ENCODE results near the gene UGGT2.
"Not testable (repeated sequence)": the region's sequence is repeated elsewhere in the genome, so short reads cannot be mapped to it uniquely, and the experiment has no call there.

The UGGT2 gene, protein sequence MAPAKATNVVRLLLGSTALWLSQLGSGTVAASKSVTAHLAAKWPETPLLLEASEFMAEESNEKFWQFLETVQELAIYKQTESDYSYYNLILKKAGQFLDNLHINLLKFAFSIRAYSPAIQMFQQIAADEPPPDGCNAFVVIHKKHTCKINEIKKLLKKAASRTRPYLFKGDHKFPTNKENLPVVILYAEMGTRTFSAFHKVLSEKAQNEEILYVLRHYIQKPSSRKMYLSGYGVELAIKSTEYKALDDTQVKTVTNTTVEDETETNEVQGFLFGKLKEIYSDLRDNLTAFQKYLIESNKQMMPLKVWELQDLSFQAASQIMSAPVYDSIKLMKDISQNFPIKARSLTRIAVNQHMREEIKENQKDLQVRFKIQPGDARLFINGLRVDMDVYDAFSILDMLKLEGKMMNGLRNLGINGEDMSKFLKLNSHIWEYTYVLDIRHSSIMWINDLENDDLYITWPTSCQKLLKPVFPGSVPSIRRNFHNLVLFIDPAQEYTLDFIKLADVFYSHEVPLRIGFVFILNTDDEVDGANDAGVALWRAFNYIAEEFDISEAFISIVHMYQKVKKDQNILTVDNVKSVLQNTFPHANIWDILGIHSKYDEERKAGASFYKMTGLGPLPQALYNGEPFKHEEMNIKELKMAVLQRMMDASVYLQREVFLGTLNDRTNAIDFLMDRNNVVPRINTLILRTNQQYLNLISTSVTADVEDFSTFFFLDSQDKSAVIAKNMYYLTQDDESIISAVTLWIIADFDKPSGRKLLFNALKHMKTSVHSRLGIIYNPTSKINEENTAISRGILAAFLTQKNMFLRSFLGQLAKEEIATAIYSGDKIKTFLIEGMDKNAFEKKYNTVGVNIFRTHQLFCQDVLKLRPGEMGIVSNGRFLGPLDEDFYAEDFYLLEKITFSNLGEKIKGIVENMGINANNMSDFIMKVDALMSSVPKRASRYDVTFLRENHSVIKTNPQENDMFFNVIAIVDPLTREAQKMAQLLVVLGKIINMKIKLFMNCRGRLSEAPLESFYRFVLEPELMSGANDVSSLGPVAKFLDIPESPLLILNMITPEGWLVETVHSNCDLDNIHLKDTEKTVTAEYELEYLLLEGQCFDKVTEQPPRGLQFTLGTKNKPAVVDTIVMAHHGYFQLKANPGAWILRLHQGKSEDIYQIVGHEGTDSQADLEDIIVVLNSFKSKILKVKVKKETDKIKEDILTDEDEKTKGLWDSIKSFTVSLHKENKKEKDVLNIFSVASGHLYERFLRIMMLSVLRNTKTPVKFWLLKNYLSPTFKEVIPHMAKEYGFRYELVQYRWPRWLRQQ (N-terminal part only)

DNA sequence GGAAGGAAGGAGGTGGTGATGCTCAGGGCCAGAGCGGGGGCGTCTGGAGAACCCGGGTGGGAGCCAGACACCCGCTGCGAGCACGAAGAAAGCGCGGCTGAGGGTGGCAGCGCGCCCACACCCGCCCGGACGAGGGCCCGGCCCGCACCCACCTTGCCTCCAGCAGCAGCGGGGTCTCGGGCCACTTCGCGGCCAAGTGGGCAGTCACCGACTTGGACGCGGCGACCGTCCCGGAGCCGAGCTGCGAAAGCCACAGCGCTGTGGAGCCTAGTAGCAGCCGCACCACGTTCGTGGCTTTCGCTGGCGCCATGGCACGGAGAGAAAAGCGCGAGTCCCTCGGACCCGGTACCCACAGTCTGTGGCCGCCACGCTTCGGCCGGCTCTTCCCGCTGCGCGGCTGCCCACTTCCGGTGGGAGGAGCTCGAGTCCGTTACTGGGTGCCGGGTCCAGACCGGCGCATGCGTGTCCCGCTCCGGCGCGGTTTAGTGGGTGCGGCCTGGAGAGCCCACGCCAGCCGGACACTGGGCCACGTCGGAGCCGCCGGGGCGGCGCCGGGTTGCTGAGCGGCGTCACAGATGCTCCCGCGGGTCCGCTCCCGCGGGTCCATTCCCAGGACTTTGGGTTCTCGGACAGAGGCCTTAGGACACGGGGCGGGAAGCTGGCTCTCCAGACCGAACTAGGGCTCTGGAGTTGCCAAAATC lies at the start of gene UGGT2:
Gene UGGT2 (minus strand): TSS at position 399 of the 701 bp plus-strand sequence. CDS start 89 bp downstream, at position 310.
- DNase-seq: peak; percentile 58

DNA sequence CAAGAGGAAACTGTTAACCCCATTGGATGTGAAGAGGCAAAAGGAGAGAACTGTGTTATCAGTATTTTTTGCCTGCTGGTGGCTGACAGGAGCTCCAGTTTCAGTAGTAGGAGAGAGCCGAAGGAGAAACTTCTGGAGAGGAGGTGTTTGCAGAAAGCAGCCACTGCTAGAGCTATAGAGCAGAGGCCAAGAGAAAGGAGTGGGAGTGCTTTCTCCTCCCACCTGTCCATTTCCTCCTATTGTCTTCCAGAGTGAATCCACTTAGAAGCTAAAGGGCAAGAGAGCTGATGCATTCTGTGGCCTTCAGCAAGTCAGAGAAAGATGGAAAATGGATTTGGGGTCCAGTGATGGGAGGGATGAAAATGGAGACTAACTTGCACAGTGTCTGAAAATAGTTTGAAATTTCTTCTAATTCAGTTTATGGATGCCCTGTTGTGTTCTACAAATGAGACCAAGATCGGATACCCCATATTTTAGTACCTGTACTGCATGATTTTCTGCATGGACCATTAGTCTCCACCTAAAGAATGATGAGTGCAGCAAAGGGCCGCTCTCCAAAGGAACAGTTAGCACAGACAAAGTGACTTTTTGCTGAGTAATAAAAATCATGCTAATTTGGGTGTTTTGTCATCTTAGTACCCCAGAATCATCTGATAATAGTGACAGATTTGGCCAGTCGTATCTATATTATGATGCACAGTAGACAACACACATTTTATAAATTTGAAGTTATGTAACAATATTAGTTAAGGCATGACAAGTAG lies 47.4 kb upstream of the UGGT2 start:
- no peak for DNase-seq

DNA sequence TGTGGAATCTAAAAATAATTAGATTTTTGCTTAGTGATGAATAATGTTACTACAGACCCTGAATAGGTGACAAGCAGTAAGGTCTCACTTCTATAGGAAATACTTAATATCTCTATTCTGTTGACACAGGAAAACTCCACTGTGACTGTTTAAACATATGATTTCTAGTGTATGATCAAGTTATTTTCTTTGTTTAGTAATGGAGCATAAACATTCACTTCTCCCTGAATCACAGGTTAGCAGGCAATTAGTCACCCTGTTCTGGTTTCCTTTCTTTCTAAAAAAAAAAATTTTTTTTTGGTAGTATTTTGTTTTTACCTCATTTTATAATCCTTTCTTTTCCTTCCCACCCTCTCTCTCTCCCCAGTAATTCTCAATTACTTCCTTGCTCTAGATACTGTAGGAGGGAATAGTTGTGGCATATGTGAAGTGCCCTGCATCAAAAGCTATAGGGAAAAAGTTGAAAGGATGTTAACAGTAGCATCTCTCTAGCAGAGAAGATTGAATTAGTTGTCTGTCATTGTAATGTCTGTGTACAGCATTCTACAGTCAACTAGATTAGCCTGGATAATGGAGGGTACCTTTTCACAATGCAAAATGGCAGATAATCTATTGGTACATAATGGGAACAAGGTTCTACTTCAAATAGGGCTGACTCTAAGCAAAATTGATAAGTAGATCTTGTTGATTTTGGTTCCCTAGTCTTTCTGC lies 40.2 kb upstream of the UGGT2 start:
- no peak for DNase-seq

DNA sequence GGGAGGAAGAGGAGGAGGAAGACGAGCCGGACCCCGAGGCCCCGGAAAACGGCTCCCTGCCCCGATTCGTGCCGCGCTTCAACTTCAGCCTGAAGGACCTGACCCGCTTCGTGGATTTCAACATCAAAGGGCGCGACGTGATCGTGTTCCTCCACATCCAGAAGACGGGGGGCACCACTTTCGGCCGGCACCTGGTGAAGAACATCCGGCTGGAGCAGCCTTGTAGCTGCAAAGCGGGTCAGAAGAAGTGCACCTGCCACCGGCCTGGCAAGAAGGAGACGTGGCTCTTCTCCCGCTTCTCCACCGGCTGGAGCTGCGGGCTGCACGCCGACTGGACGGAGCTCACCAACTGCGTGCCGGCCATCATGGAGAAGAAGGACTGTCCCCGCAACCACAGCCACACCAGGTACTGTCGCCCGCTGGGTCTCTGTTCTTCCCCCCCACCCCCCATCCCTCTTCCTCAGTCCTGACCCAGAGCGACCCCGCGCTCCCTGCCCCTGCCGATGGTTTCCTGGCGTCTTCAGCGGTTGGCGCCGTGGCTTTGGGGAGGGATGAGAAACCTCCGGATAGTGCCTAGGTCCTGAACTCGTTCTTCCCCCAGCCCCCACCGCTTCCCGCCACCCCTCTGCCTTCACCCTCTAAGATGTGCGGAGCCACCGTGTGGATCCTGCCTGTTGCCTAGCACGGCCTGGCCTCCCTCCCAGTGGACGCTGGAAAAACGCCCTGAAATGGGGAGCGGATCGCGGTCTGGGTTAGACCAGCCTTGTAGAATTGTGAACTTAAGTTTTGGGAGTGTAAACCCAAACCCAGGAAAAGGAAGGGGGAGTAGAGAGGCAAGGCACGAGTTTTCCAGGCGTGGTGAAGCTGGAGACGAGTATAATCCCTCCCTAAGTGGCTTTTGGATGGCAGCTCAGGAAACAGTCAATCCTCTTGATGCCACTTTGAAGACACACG lies 38.2 kb upstream of the UGGT2 start:
- DNase-seq: no peak

DNA sequence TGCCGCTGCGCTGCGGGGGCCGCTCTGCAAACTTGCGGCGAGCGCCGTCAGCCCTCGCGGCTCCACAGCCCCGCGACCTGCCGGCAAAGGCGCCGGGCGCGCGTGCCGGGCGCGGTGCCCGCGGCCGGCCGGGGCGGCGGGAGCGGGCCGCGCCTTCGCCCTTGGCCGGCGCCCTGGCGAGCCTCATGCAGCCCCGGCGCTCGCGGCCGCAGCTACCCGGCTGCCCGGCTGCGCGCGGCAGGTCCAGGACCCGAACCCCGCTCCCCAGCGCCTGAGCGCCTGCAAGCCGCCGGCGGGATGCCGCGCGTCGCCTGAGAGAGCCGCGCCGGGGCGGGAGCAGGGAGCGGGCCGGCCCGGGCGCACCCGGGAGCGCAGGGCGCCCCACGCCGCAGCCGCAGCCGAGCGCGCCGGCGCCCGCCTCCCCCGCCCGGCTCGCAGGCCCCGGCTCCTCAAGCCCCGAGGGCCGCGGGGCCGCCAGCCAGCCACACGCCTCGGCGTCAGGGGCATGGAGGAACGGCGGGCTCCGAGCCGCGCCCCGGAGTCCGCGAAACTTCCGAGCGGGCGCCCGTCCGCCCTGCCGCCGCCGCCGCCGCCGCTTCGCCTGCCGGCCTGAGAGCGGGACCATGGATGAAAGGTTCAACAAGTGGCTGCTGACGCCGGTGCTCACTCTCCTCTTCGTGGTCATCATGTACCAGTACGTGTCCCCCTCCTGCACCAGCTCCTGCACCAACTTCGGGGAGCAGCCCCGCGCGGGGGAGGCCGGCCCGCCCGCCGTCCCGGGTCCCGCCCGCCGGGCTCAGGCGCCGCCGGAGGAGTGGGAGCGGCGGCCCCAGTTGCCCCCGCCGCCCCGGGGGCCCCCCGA lies 37.3 kb upstream of the UGGT2 start:
- no peak for DNase-seq

DNA sequence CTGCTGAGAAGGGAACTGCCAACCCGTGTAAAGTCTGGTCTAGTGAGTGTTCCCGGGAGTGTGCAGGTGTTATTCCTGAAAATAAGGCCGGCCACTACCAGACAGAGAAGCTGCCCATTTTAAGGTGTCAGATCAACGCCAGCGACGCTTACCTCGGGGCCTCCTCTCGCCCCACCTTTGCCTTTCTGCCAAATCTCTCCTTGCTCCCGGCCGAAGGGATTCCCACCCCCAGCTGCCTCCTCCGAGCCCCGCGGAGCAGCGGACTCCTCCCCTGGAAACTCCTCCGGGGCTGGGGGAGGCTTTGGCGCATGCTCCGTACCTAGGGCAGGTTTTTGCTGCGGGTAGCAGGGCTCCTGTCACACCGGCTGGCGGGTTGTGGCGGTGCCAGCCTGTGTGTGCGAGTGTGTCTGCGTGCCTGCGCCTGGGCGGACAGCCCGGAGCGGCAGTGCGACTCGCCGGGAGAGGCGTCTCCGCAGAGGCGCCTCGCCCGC lies 36.6 kb upstream of the UGGT2 start, which contains the start of gene HS6ST3:
Gene HS6ST3 (plus strand): TSS at position 359 of the 491 bp plus-strand sequence.
- no peak for DNase-seq

DNA sequence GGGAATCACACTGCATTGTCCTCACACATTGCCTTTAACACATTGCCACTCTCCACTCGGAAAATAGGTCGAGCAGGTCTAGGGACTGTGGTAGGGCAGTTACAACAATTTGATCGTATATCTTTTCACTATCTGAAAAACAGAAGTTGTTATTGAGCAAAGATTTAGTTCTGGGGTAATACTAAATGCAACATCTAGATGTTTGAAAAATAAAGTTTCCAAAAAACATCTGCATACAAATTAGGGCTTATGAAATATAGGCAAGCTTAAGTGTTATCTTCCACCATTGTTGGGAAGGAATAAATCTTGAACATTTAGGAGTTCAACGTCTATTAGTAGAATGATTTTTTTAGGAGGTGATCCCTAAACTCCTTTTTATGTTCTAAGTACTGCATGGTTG lies 35.9 kb upstream of the UGGT2 start:
- DNase-seq: no peak

DNA sequence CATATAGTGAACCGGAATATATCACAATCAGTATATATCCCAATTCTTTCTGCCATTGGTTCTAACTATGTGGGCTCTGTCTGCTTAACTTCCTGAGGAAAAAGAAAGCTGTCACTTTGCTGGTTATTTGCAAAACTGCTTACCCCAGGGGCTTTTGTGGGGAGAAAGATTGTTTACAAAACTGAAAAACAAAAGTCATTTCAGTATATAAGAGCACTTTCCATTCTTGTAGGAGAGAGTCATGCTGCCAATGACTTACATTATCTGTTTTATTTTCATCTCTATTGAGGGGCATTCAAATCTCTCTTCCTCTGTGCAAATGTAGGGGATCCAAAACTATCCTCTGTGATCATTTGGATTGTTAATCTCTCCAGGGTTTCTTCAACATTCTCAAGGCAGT lies 33.5 kb upstream of the UGGT2 start:
- DNase-seq: no peak

DNA sequence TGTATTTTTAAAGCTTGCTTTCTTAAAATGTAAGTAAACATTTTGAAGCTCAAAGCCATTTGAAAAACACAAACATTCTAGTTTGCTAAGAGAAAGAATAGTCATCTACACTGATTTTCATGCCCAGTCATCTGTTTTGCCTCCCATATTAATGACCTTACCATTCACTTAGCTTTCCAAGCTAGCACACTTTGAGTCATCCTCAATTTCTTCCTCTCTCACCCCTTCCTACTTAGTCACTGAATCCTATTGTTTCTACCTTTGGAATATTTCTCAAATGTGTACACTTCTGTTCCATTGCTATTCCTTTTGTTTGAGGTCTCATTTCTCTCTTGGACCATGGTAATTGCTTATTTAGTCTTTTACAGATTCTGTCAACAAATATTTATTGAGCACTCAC lies 29.4 kb upstream of the UGGT2 start:
- DNase-seq: no peak

DNA sequence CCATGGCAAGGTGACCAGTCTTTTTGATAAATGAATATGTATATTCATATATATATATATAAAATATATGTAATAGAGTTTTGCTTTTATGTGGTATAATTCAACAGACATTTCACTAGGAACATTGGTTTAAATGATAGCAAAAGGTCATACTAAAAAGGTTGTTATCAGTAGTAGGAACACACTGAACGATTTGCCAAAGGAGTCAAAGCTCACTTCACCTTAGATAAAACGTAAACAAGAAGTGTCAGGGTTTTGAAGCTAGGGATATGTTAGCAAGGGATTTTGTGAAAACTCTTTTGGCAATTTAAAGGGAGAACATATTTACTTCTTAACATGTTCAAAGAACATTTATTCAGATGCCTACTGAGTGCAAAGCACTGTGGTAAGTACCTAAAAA lies 28.7 kb upstream of the UGGT2 start:
- DNase-seq: no peak

DNA sequence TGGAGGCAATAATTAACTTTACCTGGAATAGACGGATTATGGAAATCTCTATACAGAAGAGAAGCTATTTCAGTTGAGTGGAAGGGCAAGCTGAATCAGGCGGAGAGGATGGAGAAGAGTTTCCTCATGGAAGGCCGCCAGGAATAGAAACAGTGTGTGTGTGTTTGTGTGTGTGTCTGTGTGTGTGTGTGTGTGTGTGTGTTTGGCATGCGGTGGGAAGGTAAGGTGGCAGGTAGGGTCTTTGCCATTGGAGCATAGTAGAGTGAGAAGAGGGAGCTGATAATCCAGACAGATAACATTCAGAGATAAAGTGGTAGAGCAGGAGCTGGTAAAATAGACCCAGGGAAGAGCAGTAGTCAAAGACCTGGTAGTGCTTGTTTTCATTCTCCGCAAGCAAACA lies 27.5 kb upstream of the UGGT2 start:
- DNase-seq: no peak

DNA sequence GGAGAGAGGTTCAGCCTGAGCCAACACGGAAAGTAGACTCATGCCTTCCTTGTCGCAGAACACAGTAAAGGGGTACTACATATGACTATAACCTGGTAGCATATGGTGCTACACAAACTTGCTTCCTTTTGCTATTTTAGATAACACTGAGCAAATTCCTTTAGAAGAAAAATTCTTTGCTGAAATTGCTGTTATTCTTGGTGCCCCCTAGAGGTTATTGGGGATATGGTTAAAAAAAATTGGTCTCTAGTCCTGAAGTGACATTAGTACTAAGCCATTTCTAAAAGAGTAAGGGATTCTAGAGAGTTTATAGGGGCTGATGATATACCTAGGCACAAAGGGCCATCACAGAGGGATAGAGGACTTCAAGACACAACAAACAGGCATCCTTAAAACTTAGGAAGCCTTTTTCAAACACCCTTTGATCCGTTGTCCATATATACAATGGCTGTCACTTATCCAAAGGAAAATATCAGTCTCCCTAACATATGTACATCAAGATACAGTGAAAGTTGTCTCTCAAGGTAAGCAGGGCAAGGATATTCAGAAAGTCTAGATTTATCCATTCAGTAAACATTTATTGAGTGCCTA lies 22.8 kb upstream of the UGGT2 start:
- no peak for DNase-seq

DNA sequence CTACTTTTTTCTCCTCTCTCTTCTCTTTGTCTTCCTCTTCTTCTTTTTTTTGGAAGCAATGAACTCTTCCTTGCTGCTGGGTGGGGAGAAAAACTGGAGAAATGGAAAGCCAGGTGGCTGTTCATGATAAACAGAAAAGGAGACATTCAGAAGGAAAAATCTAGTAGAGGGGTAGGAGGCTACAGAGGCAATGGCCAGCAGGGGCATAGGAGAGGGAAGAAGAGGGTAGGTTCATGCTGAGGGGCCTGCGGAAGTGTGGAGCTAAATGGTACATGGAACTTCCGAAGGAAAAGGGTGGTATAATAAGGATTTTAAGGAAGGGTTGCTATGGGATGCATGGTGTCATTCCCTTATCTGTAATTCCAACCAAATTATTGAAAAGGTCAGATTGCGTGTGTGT lies 19.2 kb upstream of the UGGT2 start:
- DNase-seq: no peak

DNA sequence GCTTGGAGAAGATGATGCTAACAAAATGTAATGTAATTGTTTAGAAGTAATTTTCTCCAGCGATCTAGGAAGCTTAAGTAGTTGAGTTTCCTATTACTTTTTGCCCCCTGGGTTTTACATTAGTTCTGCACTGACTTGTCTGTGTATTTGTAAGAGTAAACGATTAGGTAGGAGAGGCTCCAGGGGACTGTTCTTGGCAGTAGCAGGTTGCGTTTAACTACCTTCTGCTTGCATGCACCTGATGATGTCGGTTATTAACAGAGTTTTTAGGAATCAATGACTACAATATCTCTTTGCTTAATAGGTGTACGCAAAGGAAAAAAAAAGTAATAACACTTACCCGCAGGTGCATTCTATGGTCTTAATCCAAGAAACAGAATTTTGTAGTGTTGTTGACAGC lies 18.3 kb upstream of the UGGT2 start:
- DNase-seq: no peak

DNA sequence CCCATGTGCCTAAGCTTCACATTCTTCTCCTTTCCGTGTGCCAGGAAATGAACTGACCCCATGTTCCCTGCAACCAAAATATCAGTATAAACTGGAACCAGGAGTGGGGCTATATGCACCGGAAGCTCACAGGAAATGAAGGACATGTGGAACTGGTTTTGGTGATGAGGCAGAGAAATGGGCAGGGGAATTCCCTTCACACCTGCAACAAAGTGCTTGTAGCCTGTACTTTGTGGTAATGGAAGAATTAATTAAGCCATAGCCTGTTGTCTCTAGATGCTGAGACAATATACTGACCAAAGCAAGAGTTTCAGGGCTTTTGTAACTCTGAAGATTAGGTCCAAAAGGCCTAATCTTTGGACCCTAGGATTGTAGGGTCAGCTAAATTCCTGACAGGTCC lies 15.5 kb upstream of the UGGT2 start:
- DNase-seq: no peak

DNA sequence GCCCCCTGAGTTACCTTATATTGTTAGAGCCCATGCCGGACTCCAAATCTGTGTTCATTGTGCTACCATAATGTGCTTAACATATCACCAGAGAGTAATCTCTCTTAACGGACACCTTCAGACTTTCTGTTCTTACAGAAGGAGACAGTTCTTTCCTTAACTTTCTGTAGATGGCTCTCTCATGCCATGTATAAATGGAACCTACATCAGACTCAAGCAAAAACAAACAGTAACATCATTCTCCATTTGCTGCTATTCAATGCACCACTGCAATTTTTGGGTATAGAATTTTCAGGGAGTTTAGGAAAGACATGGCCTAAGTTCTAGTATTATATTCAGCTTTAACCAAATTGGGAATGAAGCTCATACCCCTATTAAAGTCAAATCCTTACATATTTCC lies 12.6 kb upstream of the UGGT2 start:
- DNase-seq: no peak

DNA sequence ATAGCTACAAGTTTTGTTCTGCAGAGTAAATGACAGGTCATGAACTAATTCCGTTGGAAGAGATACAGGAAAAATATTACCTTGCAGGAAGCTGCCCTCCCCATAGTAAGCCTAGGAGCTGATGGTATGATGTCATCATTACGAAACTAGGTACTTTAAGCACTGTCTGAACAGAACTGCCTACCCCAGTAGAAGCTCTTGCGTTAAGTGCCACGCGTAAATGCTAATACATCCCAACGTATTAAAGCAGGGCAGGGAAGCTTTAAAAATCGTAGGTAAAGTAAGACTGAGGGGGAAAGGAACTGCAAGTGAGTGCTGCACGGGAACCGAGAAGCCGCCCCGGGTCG lies 572 bp downstream of the UGGT2 start:
- peak; percentile 24 for DNase-seq

DNA sequence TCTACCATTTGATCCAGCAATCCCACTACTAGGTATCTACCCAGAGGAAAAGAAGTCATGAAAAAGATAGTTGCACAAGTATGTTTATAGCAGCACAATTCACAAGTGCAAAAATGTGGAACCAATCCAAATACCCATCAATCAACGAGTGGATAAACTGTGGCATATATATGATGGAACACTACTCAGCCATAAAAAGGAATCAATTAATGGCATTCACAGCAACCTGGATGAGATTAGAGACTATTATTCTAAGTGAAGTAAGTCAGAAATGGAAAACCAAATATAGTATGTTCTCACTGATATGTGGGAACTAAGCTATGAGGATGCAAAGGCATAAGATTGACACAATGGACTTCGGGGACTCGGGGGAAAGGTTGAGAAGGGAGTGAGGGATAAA lies 1.3 kb downstream of the UGGT2 start:
- DNase-seq: not testable (repeated sequence)
